ENCODE data around the gene OBSCN.
"Not testable (repeated sequence)": the region's sequence is repeated elsewhere in the genome, so short reads cannot be mapped to it uniquely, and the experiment has no call there.

Gene OBSCN

DNA sequence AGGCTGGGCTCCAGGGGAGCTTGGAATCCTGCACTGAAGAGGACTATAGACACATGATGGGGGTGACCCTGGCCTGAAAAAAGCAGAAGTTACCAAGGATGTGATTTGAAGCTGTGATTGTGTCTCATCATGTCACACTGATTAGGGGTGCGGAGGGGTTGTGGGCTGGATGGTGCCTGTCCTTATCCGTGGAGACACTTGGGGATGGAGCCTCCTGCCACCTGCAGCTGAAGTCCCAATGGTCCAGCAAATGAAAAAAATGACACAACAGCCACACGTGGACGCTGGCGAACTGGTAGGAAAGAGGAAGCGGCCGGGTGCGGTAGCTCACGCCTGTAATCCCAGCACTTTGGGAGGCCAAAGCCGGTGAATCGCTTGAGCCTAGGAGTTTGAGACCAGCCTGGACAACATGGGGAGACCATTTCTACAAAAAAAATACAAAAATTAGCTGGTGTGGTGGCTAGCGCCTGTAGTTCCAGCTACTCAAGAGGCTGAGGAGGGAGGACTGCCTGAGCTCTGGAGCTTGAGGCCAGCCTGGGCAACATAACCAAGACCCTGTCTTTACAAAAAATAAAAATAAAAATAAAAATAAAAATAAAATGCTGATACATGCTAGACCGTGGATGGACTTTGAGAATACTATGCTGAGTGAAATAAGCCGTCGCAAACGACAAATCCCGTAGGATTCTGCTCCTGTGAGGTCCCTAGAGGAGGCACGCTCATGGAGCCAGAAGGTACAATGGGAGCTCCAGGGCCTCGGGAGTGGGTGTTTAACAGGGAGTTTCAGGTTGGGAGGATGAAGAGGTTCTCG, 43.1 kb upstream of the OBSCN start:
- no peak for TF ChIP-seq JUND (IDR thresholded peaks at IDR 0.05; ENCODE audit: low read depth)
- in situ Hi-C loops (cut with HindIII; ENCODE audit: low pct_unique_long_range_greater_than_20kb, low sequenced_read_pairs): no loop called here
- no peak for DNase-seq (ENCODE audit: low read depth in 1 of 2, low spot score in 1 of 2)

DNA sequence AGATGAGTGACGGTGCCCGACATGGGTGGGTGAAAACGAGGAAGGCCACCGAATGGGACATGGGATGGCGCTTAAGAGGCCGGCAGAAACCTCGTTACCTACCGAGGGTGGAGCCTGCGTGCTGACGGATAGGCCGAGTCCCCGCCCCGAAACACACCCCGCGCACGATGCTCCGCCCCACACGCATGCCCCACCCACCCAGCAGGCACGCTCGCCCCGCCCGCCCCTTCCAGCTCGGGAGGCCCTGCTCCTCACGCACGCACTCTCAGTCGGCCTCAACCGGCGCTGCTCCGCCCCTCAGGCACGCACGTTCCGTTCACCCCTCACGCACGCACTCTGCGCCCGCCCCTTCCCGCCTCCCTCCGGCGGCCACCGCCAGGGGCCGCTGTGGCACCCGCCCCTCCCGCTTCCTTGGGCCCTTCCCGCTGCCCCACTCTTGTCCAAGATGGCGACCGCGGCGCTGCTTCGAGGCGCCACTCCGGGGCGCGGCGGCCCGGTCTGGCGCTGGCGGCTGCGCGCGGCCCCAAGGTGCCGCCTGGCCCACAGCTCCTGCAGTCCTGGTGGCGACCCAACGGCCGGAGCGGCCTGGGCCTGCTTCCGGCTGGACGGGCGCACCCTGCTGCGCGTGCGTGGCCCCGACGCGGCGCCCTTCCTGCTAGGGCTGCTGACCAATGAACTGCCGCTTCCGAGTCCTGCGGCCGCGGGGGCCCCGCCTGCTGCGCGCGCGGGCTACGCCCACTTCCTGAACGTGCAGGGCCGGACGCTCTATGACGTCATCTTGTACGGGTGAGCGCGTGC, 42.3 kb upstream of the OBSCN start, which contains the start of gene IBA57:
Gene IBA57, plus strand, starts transcription at position 433 of the 798 bp plus-strand sequence. Its CDS starts 13 bp downstream, at position 446.
- no peak for TF ChIP-seq JUND (IDR thresholded peaks at IDR 0.05; ENCODE audit: low read depth)
- DNase-seq (ENCODE audit: low read depth in 1 of 2, low spot score in 1 of 2): peak; percentile 99 to 100
- in situ Hi-C loops (cut with HindIII; ENCODE audit: low pct_unique_long_range_greater_than_20kb, low sequenced_read_pairs): no loop called here

DNA sequence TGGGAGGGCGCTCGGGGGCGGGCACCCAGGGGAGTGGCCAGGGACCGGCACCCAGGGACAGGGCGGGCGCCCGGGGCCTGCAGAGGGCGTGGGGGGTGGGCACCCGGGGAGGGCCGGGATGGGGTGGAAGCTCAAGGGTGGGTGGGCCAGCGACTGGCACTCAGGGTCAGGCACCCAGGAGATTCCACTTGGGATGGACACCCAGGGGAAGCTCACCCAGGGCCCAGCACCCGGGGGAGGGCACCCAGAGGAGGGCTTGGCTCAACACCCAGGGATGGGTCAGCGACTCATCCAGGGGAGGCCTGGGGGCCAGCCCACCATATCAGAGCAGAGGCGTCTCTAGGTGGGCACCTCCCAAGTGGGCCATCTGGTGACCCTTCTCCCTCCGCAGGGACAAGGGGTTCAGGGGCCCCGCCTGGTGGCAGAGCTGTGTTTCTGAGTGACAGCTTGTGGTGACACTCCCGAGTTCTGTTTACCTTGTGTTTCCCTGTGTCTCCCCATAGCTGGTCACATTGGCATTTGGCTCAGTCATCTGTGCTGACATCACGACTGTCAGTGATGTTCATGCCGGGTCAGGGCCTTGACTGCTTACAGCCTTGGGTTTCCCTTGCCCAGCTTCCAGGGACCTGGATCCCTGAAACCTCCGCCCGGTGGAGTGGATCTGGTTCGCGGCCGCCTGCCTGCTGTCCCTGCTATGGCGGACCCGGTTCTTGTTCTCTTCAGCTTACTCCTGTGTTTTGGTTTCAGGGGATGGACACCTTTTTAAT, 41.5 kb upstream of the OBSCN start:
- in situ Hi-C loops (cut with HindIII; ENCODE audit: low pct_unique_long_range_greater_than_20kb, low sequenced_read_pairs): no loop called here
- peak; percentile 88 to 94 for DNase-seq (ENCODE audit: low read depth in 1 of 2, low spot score in 1 of 2)
- TF ChIP-seq JUND (IDR thresholded peaks at IDR 0.05; ENCODE audit: low read depth): no peak

DNA sequence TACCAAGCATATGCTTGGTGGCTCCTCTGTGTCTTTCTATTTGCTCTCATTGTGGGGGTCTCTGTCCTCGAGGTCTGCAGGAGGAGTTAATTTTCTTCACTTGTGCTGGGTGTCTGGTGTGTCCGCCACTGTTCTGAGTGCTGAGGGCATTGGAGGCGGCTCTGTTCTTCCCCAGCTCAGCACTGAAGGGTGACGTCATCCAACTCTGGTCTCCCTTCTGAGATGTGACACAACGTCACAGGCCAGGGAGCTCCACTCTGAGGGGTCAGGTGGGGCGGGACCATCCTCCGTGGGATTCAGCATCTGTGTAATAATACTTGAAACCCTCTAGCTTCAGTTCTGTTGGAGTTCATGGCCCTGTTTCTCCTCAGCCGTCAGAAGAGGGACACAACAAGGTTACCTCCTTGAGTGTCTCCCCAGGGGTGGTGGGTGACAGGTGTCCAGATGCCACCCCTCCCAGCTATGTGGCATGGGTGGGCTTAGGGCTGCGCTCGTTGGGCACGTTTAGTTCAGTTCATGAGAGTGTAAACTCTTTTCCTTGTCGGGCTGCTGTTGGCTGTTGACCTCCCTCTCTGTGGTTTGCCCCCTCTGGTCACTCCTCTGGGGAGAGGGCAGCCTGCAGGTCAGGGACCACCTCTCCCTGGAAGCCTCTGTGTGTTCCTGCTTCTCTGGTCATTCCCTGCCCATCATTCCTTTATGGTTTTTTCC, 39.1 kb upstream of the OBSCN start:
- no peak for DNase-seq (ENCODE audit: low read depth in 1 of 2, low spot score in 1 of 2)
- TF ChIP-seq JUND (IDR thresholded peaks at IDR 0.05; ENCODE audit: low read depth): no peak
- in situ Hi-C loops (cut with HindIII; ENCODE audit: low pct_unique_long_range_greater_than_20kb, low sequenced_read_pairs): no loop called here

DNA sequence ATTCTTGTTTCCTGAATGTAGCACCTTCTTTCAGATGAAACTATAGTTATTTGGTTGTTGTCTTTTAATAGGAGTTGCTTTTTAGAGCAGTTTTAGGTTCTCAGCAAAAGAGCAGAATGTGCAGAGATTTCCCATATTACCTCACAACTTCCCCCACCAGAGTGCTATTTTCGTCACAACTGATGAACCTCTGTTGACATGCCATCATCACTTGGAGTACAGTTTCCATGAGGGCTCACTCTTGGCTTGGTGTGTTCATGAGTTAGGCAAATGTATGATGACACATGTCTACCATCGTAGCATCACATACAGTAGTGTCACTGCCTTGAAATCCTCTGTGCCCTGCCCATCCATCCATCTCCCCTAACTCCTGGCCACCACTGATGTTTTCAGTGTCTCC, 38.5 kb upstream of the OBSCN start:
- in situ Hi-C loops (cut with HindIII; ENCODE audit: low pct_unique_long_range_greater_than_20kb, low sequenced_read_pairs): no loop called here
- DNase-seq (ENCODE audit: low read depth in 1 of 2, low spot score in 1 of 2): no peak
- TF ChIP-seq JUND (IDR thresholded peaks at IDR 0.05; ENCODE audit: low read depth): no peak

DNA sequence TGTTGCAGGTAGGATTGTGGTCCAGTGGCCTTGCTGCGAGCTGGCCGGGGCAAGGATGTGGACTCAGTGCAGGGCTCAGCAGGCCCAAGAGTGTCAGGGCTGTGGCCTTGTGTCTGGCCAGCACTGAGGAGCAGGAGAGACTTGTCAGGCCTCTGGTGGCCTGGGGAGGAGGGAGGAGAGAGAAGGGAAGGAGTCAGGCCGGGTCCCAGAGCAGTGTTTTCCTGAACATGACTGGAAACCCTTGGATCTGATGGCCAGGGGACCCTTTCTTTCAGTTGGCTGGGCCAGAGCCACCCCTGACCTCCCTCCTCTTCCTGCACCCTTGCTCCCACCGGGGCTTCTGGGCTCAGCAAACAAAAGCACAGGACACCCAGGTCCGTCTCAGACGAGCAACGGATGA, 37.2 kb upstream of the OBSCN start:
- no peak for TF ChIP-seq JUND (IDR thresholded peaks at IDR 0.05; ENCODE audit: low read depth)
- in situ Hi-C loops (cut with HindIII; ENCODE audit: low pct_unique_long_range_greater_than_20kb, low sequenced_read_pairs): no loop called here
- no peak for DNase-seq (ENCODE audit: low read depth in 1 of 2, low spot score in 1 of 2)

DNA sequence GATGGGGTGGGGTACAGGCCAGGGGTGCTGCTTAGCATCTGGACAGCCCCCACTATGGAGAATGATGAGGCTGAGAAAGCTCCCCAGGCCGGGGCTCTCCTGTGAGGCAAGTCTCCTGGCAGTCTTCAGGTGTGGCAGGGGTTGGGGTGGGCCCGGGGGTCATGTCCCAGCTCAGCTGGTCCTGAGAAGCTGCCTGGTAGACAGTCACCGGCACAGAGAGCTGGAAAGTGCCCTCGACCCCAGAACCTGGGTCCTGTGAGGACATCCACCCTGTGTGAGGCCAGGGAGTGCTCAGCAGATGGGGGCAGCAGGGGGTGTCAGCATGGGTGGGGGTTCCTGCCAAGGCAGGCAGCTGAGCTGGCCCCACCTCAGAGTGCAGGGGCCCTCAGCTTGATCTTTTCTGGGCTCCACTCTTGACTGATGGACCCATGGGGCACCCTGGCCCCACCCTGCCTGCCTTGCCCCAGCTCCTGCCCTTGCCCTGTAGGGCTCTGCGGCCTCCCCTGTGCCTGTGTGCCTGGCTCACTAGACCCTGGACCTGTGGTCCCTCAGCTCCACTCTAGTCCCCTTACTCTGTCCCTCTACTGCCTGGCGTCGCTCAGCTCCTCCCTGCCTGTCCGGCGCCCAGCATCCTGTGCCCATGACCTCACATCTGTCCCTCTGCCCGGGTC, 36.5 kb upstream of the OBSCN start:
- DNase-seq (ENCODE audit: low read depth in 1 of 2, low spot score in 1 of 2): no peak
- no peak for TF ChIP-seq JUND (IDR thresholded peaks at IDR 0.05; ENCODE audit: low read depth)
- in situ Hi-C loops (cut with HindIII; ENCODE audit: low pct_unique_long_range_greater_than_20kb, low sequenced_read_pairs): no loop called here

DNA sequence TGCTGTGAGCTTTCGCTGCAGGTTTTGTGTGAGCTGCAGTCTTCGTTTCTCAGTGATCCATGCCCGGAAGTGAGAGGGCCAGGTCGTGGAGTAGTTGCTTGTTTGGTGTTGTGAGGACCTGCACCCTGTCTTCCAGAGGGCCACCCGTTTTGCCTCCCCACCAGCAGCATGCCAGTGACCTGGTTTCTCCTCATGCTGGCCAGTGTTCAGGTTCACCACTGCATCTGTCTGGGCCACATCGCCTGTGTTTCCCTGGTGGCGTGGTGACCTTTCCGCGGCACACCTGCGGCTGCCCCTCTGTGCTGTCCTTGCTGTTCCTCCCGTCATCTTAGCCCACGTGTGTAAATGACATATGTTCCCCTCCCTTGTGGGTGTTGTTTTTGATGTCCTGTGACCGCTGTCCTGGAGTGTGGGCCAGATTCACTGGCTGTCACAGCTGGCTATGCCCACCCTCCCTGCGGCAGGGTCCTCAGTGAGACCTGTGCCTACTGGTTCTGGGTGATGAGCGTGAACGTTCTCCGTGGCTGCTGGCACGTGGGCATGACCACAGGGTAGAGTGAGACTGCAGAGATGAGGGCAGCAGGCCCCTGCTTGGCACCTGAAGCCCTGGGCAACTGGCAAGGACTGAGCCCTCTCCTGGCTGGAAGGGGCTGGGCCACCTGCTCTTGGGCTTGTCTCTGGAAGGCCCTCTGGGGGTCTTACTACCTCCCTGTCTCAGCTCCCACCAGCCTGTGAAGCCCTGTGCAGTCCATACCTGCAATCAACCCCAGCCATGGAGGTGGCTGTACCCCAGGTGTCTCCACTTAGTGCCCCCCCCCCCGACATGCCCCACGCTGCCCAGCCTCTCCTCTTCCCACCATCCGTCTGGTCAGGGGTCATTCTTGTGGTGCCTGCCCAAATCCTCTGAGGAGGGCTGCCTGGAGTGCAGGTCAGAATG, 35.0 kb upstream of the OBSCN start:
- no peak for TF ChIP-seq JUND (IDR thresholded peaks at IDR 0.05; ENCODE audit: low read depth)
- DNase-seq (ENCODE audit: low read depth in 1 of 2, low spot score in 1 of 2): no peak
- in situ Hi-C loops (cut with HindIII; ENCODE audit: low pct_unique_long_range_greater_than_20kb, low sequenced_read_pairs): no loop called here

DNA sequence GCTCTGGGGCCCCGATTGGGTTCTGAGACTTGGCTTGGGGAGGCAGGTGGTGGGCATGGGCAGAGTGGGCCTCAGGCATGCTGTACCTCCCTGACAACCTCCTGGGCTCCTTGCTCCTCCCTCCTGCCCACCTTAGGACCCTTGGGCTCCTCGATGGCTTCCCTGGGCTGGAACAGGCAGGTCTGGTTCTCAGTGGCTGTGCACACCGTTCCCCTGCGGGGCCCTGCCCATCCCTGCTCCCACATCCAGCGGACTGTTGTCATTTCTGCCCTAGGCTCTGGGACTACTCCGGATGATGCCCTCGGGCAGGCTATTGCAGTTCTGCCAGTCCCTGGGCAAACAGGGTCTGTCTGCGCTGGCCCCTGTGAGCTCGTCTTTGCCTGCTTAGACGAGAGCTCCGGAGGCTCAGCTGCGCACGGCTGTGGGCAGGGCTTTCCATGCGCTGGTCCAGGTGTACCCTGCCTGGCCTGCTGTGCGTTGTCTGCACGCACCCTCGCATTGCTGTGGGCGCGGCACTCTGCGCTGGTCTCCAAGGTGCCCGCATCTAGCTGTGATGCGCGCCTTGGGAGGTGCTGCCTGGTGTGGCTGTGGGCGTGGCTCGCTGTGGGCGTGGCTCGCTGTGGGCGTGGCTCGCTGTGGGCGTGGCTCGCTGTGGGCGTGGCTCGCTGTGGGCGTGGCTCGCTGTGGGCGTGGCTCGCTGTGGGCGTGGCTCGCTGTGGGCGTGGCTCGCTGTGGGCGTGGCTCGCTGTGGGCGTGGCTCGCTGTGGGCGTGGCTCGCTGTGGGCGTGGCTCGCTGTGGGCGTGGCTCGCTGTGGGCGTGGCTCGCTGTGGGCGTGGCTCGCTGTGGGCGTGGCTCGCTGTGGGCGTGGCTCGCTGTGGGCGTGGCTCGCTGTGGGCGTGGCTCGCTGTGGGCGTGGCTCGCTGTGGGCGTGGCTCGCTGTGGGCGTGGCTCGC, 34.0 kb upstream of the OBSCN start:
- in situ Hi-C loops (cut with HindIII; ENCODE audit: low pct_unique_long_range_greater_than_20kb, low sequenced_read_pairs): not testable (repeated sequence)
- DNase-seq (ENCODE audit: low read depth in 1 of 2, low spot score in 1 of 2): peak; percentile 88 to 90
